Measurements from ENCODE around the gene ASTN2.

DNA sequence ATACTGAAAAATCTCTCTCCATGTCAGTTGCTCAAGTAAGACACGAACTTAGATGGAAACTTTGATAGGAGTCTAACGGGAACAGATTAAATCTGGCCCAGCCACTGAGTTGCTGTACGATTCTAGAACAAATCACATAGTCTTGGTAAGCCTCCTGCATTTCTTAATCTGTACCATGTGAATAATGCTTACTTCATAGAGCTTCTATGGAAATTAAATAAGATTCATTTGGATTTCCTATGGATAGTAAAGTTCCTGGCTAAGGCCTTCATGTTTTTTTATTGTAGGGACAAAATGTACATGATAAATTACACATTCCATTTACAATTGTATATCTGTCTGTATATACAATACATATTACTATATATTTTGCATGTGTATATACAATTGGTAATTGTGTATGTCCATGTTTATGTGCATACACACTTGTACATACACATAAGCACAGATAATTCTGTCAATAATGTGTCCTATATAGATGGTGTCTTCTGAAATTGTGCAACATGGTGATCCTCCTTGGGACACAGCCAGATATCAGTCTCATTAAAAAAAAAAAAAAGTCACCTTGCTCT lies 397.4 kb downstream of the ASTN2 start:
- no peak for TF ChIP-seq POLR2A (IDR thresholded peaks at IDR 0.05)
- TF ChIP-seq, protein P1, sequence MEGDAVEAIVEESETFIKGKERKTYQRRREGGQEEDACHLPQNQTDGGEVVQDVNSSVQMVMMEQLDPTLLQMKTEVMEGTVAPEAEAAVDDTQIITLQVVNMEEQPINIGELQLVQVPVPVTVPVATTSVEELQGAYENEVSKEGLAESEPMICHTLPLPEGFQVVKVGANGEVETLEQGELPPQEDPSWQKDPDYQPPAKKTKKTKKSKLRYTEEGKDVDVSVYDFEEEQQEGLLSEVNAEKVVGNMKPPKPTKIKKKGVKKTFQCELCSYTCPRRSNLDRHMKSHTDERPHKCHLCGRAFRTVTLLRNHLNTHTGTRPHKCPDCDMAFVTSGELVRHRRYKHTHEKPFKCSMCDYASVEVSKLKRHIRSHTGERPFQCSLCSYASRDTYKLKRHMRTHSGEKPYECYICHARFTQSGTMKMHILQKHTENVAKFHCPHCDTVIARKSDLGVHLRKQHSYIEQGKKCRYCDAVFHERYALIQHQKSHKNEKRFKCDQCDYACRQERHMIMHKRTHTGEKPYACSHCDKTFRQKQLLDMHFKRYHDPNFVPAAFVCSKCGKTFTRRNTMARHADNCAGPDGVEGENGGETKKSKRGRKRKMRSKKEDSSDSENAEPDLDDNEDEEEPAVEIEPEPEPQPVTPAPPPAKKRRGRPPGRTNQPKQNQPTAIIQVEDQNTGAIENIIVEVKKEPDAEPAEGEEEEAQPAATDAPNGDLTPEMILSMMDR (IDR thresholded peaks at IDR 0.05) = no peak
